Muscle layer of colon (tissue), 2 donors: ENCODE results near the gene RETSAT.
"Not testable (repeated sequence)": the region's sequence is repeated elsewhere in the genome, so short reads cannot be mapped to it uniquely, and the experiment has no call there.

Source experiments
- H3K27ac ChIP-seq: one replicate; pipeline ENCODE4 v1.7.0; 2013; ENCODE audit warnings: low read depth, mild to moderate bottlenecking, low read length, moderate library complexity
- H3K27me3 ChIP-seq, 2 donors: one replicate each; pipeline ENCODE4 v1.7.0; 2013; ENCODE audit warnings: low read length in 2 of 2, mild to moderate bottlenecking in 2 of 2; ENCODE audit not compliant: insufficient read depth in 2 of 2, control insufficient read depth in 1 of 2
- H3K36me3 ChIP-seq: one replicate; pipeline ENCODE4 v1.7.0; 2013; ENCODE audit warnings: mild to moderate bottlenecking, low read length; ENCODE audit not compliant: insufficient read depth
- H3K4me1 ChIP-seq: one replicate; pipeline ENCODE4 v1.7.0; 2013; ENCODE audit warnings: mild to moderate bottlenecking, low read length; ENCODE audit not compliant: insufficient read depth
- H3K4me3 ChIP-seq, 2 donors: one replicate each; pipeline ENCODE4 v1.7.0; 2013; ENCODE audit warnings: low read length in 2 of 2, low read depth in 1 of 2, mild to moderate bottlenecking in 1 of 2, moderate library complexity in 1 of 2
- H3K9ac ChIP-seq: one replicate; pipeline ENCODE4 v1.7.0; 2013; ENCODE audit warnings: low read length
- H3K9me3 ChIP-seq: one replicate; pipeline ENCODE4 v1.7.0; 2013; ENCODE audit warnings: mild to moderate bottlenecking, low read length
- donor health status: abdominal sarcoma.
- donor health status: Adenocarcinoma of cecum.

The RETSAT gene

GRCh38 chr2:85376291-85377065, 22.1 kb upstream of the RETSAT start:
- H3K27ac ChIP-seq, result no peak overlapping the region
- peaks cover 31% of the 10 kb centered on the region for H3K36me3 ChIP-seq
- H3K4me1 ChIP-seq, result no peaks in the 10 kb centered on the region
- H3K27me3 ChIP-seq, result no peaks in the 10 kb centered on the region
- no peak overlapping the region for H3K9ac ChIP-seq
- no peaks in the 10 kb centered on the region for H3K9me3 ChIP-seq
- no peak overlapping the region for H3K4me3 ChIP-seq

DNA sequence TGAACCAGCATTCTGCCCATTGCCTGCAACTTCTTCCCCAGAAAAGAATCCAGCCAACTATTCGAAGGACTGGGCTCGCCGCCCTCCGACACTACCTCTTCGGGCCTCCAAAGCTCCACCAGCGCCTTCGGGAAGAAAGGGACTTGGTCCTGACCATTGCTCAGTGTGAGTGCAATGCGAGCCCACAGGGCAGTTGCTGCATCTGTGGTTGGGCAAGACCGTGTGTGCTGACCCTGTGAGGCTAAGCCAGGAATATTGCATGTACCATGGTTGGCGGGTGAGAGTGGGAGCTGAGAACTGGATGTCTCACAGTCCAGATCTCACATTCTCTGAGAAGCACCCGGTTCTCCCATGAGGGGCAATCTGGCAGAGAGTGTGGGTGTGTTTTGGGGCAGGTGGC, 16.7 kb upstream of the RETSAT start:
- peaks cover 26% of the 10 kb centered on the region for H3K36me3 ChIP-seq
- H3K27ac ChIP-seq, result no peak overlapping the region
- H3K9ac ChIP-seq, result no peak overlapping the region
- no peak overlapping the region for H3K4me3 ChIP-seq
- H3K9me3 ChIP-seq, result no peaks in the 10 kb centered on the region
- no peaks in the 10 kb centered on the region for H3K27me3 ChIP-seq
- H3K4me1 ChIP-seq, result no peaks in the 10 kb centered on the region

DNA sequence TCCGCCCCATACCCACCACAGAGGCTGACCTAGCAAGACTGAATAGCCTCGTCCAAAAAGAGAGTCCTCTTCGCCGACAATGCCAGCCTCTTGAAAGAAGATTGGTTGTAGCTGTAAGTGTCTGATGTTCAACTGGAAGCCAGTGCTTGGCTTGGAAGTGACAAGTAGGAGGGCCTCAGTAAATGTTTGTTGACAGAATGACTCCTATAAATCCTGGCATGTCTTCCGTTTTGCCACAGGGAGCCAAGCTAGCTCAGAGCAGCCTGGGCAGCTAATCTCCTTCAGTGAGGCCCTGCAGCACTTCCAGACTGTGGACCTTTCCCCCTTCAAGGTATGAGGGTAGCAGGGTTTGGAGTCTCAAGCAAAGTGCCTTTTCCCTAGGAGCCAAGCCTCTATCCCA, 15.2 kb upstream of the RETSAT start:
- H3K9me3 ChIP-seq, result no peaks in the 10 kb centered on the region
- no peaks in the 10 kb centered on the region for H3K27me3 ChIP-seq
- peaks cover 15% of the 10 kb centered on the region for H3K36me3 ChIP-seq
- no peak overlapping the region for H3K27ac ChIP-seq
- H3K4me1 ChIP-seq, result no peaks in the 10 kb centered on the region
- H3K4me3 ChIP-seq, result no peak overlapping the region
- no peak overlapping the region for H3K9ac ChIP-seq

DNA sequence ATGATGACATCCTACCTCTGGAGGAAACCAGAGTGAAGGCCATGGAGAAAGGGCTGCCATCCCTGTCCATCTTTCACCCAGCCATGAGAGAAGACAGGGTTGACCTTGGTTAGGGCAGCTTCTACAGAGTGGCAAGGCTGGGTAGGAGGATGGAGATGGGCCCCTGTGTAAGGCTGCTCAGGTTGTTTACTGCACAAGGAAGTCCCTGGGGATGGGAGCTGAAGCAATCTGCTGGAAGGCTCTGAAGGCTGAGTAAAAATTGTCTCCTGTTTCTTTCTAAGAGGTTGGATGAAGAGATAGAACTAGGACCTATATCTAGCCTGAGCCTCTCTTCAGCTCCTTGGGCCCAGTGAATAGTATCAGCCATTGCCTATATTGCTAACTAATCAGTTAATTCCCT, 14.6 kb upstream of the RETSAT start:
- H3K4me1 ChIP-seq, result no peaks in the 10 kb centered on the region
- peaks cover 15% of the 10 kb centered on the region for H3K36me3 ChIP-seq

GRCh38 chr2:85367180-85367579, 12.9 kb upstream of the RETSAT start:
- H3K9ac ChIP-seq, result no peak overlapping the region
- H3K36me3 ChIP-seq, result peaks cover 24% of the 10 kb centered on the region
- H3K27ac ChIP-seq, result no peak overlapping the region
- no peaks in the 10 kb centered on the region for H3K9me3 ChIP-seq
- no peaks in the 10 kb centered on the region for H3K4me1 ChIP-seq
- H3K27me3 ChIP-seq, result no peaks in the 10 kb centered on the region
- no peak overlapping the region for H3K4me3 ChIP-seq

More for the DNA sequence above, 14.6 kb upstream of the RETSAT start:
- H3K4me3 ChIP-seq, result no peak overlapping the region
- H3K9me3 ChIP-seq, result no peaks in the 10 kb centered on the region
- no peaks in the 10 kb centered on the region for H3K27me3 ChIP-seq
- no peak overlapping the region for H3K27ac ChIP-seq
- H3K9ac ChIP-seq, result no peak overlapping the region

DNA sequence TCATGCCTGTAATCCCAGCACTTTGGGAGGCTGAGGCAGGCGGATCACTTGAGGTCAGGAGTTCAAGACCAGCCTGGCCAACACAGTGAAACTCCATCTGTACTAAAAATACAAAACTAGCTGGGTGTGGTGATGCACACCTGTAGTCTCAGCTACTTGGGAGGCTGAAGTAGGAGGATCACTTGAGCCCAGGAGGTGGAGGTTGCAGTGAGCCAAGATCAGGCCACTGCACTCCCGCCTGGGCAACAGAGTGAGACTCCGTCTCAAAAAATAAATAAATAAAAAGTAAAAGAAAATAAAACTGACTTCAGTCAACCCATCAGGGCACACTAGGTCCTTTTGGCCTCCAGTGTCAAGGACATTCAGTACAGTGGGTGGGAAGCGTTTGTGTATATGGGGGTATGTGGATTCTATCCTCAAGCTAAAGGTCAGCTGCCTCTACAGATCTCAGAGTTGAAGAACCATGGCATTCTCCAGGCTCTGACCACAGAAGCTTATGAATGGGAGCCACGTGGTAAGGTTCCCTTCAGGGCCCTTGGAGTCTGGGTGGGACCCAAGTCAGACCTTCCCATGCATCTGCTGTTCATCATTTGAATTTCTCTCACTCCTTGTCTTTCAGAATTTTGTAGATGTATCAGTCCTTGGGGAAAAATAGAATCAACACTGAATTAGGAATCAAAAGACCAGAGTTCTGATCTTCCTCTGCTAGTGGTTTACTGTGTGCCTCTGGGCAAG, 8.5 kb upstream of the RETSAT start:
- not testable (repeated sequence) for H3K4me3 ChIP-seq, H3K27ac ChIP-seq, H3K4me1 ChIP-seq, H3K9me3 ChIP-seq, H3K27me3 ChIP-seq, H3K9ac ChIP-seq
- peaks cover 17% of the 10 kb centered on the region for H3K36me3 ChIP-seq

GRCh38 chr2:85357736-85358135, 3.4 kb upstream of the RETSAT start:
- Histone ChIP-seq H3K4me1 (peaks cover 23% of the 10 kb centered on the region), H3K9ac (no peak overlapping the region)

DNA sequence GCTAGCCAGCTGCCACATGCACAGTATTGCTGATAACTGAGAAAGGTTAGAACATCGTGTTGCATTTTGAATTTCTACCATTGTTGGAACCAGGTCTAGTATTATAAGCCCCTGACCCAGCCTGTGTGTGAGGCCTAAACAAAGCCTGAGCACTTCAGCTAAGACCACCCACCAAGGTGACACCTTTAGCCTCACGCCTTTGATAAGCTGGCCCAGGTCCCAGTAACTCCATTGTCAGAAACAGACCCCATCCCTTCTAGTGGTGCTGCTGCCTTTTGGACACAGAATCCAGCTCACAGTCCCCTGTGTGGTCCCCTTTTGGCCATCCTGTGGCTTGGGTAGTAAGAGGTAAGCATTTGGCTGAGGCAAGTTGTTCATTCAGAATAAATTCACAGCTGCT, 1.9 kb upstream of the RETSAT start:
- Histone ChIP-seq H3K9ac (no peak overlapping the region), H3K4me3 (no peak overlapping the region), H3K27ac (no peak overlapping the region), H3K36me3 (peaks cover 31% of the 10 kb centered on the region), H3K9me3 (no peaks in the 10 kb centered on the region), H3K4me1 (peaks cover 23% of the 10 kb centered on the region), H3K27me3 (no peaks in the 10 kb centered on the region)

More at GRCh38 chr2:85357736-85358135, 3.4 kb upstream of the RETSAT start:
- Histone ChIP-seq H3K27ac (no peak overlapping the region), H3K4me3 (no peak overlapping the region), H3K36me3 (peaks cover 24% of the 10 kb centered on the region), H3K9me3 (no peaks in the 10 kb centered on the region), H3K27me3 (no peaks in the 10 kb centered on the region)

DNA sequence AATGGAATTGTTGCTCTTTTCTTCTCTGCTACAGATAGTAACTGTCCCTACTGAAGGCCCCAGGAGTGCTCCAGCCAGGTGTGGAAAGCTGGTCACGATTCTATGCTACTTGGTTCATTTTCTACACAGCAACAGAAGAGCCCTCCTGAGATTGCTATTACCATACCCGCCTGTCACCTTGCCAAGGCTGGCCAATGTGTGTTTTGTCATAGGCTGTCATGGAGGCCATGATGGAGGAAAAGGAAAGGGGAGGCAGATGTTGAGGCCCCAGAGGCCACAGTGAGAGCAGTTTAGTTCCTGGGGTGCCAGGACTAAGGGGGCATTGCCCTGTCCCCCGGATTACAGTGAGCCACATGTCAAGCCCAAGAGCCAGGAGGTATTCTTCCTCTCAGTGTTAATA, 1.2 kb upstream of the RETSAT start:
- Histone ChIP-seq H3K36me3 (peaks cover 36% of the 10 kb centered on the region), H3K9me3 (no peaks in the 10 kb centered on the region), H3K9ac (peak overlapping the region; percentile 89), H3K4me3 (peak overlapping the region; percentile 78 to 97), H3K27ac (no peak overlapping the region), H3K27me3 (no peaks in the 10 kb centered on the region), H3K4me1 (peaks cover 23% of the 10 kb centered on the region)

DNA sequence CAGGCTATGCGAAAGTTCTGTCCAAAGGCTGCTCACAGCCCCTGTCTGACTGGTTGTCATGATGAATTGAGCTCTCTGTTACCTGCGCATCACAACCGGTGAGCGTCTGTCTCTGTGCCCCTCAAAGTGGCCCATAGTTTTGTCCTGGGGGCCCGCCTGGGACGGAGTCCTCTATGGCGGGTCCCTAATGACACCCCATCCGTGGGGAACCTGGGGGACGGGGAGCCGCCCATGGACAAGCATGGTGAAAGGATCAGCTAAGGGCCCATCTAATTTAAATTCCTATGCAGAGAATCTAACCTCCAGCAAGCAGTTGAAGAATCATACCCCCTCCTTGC, 714 bp upstream of the RETSAT start:
- H3K27ac ChIP-seq, result peak overlapping the region; percentile 86
- H3K9me3 ChIP-seq, result no peaks in the 10 kb centered on the region
- H3K9ac ChIP-seq, result peak overlapping the region; percentile 89
- peak overlapping the region; percentile 78 to 97 for H3K4me3 ChIP-seq
- H3K36me3 ChIP-seq, result peaks cover 41% of the 10 kb centered on the region
- no peaks in the 10 kb centered on the region for H3K27me3 ChIP-seq
- peaks cover 23% of the 10 kb centered on the region for H3K4me1 ChIP-seq

GRCh38 chr2:85353876-85354285, 447 bp downstream of the RETSAT start:
- Histone ChIP-seq H3K36me3 (peaks cover 48% of the 10 kb centered on the region), H3K9ac (peak overlapping the region; percentile 40), H3K9me3 (no peaks in the 10 kb centered on the region), H3K4me1 (peaks cover 23% of the 10 kb centered on the region), H3K27ac (peak overlapping the region; percentile 67), H3K27me3 (no peaks in the 10 kb centered on the region), H3K4me3 (peak overlapping the region; percentile 78 to 97)
